OCI-LY1 (cell line): ENCODE data around the gene CLDN3.

Experiments used
- H2AFZ ChIP-seq: fragments of 200-600 bp; sonication (generic), shearing (Covaris generic); 2 replicates; pipeline ENCODE4 v1.6.0; 2014; ENCODE audit warnings: antibody characterized with exemption, mild to moderate bottlenecking, low read length
- H3F3A ChIP-seq: fragments of 200-600 bp; sonication (generic), shearing (Covaris generic); 2 replicates; pipeline ENCODE4 v1.6.0; 2014; ENCODE audit warnings: mild to moderate bottlenecking, antibody characterized with exemption, low read length, moderate library complexity; ENCODE audit not compliant: insufficient read depth
- H3K27ac ChIP-seq: fragments of 200-600 bp; sonication (generic); 2 replicates; pipeline ENCODE4 v1.5.1; 2014; ENCODE audit warnings: low read length, mixed run types, mild to moderate bottlenecking, low read depth; ENCODE audit not compliant: poor library complexity, severe bottlenecking
- H3K27me3 ChIP-seq: fragments of 200-600 bp; sonication (generic); 2 replicates; pipeline ENCODE4 v1.6.0; 2014; ENCODE audit warnings: antibody characterized with exemption, mild to moderate bottlenecking, low read length, moderate library complexity; ENCODE audit not compliant: insufficient read depth
- H3K36me3 ChIP-seq: fragments of 200-600 bp; sonication (generic); 2 replicates; pipeline ENCODE4 v1.6.1; 2014; ENCODE audit warnings: mild to moderate bottlenecking, antibody characterized with exemption, low read length, moderate library complexity, mixed read lengths; ENCODE audit not compliant: insufficient read depth
- H3K4me1 ChIP-seq: fragments of 200-600 bp; sonication (generic); 2 replicates; pipeline ENCODE4 v1.5.1; 2014; ENCODE audit warnings: mild to moderate bottlenecking, low read length, moderate library complexity; ENCODE audit not compliant: insufficient read depth, severe bottlenecking
- H3K4me2 ChIP-seq: fragments of 200-600 bp; sonication (generic), shearing (Covaris generic); 2 replicates; pipeline ENCODE4 v1.6.1; 2014; ENCODE audit warnings: low read length
- H3K4me3 ChIP-seq: fragments of 200-600 bp; sonication (generic); 2 replicates; pipeline ENCODE4 v1.5.1; 2014; ENCODE audit warnings: low read length, low read depth, mild to moderate bottlenecking, mixed read lengths; ENCODE audit not compliant: poor library complexity, severe bottlenecking
- H3K79me2 ChIP-seq: fragments of 200-600 bp; shearing (Covaris generic); 2 replicates; pipeline ENCODE4 v1.6.1; 2016; ENCODE audit warnings: mixed run types, low read length, mixed read lengths; ENCODE audit not compliant: insufficient read depth
- H3K9ac ChIP-seq: fragments of 200-600 bp; sonication (generic), shearing (Covaris generic); 2 replicates; pipeline ENCODE4 v1.6.1; 2014; ENCODE audit warnings: mild to moderate bottlenecking, low read length, mixed read lengths
- H3K9me2 ChIP-seq: fragments of 200-600 bp; sonication (generic), shearing (Covaris generic); 2 replicates; pipeline ENCODE4 v1.6.1; 2014; ENCODE audit warnings: low read depth, mild to moderate bottlenecking, low read length, mixed read lengths
- H3K9me3 ChIP-seq: fragments of 200-600 bp; shearing (Covaris generic); 2 replicates; pipeline ENCODE4 v1.6.1; 2014; ENCODE audit warnings: low read length, mixed read lengths
- H4K20me1 ChIP-seq: fragments of 200-600 bp; sonication (generic), shearing (Covaris generic); 2 replicates; pipeline ENCODE4 v1.6.0; 2016; ENCODE audit warnings: mild to moderate bottlenecking, low read length; ENCODE audit not compliant: insufficient read depth
- EZH2 ChIP-seq: fragments of 200-600 bp; sonication (generic), shearing (Covaris generic); IDR thresholded peaks from 2 replicates; pipeline ENCODE4 v1.8.0; 2017; ENCODE audit warnings: borderline replicate concordance, mixed run types, mild to moderate bottlenecking, antibody characterized with exemption, low read length, moderate library complexity, mixed read lengths
- TF ChIP-seq, protein P1 (sequence below): fragments of 200-600 bp; sonication (generic), shearing (Covaris generic); IDR thresholded peaks from 2 replicates; pipeline ENCODE4 v1.5.1; 2017; ENCODE audit warnings: mild to moderate bottlenecking, antibody characterized with exemption, low read length, moderate library complexity, mixed read lengths

CLDN3 gene

DNA sequence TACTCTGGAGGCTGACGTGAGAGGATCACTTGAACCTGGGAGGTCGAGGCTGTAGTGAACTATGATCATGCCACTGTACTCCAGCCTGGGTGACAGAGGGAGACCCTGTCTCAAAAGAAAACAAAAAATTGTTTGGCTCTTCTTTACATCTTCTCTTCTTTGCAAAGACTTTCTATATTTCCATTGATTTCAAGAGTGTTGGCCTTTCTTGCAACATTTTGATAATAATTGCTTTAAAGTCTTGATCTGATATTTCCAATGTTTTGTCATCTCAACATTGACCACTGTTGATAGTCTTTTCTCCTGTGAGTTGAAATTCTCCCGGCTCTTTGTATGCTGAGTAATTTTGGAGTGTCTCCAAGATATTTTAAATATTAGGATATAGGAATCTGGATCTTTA is 42.9 kb upstream of the CLDN3 start:
- no peak overlapping the region for H3K4me3 ChIP-seq
- peaks cover 3% of the 10 kb centered on the region; the same call in 1 of the 2 replicates for H3K27me3 ChIP-seq
- H3F3A ChIP-seq, result no peaks in the 10 kb centered on the region
- no peaks in the 10 kb centered on the region for H4K20me1 ChIP-seq
- no peak overlapping the region for H2AFZ ChIP-seq
- no peaks in the 10 kb centered on the region for H3K4me1 ChIP-seq
- no peak overlapping the region for H3K27ac ChIP-seq
- no peak overlapping the region for H3K9ac ChIP-seq
- no peak overlapping the region for H3K4me2 ChIP-seq
- no peaks in the 10 kb centered on the region for H3K36me3 ChIP-seq
- no peaks in the 10 kb centered on the region for H3K79me2 ChIP-seq
- H3K9me2 ChIP-seq, result no peaks in the 10 kb centered on the region
- TF ChIP-seq, protein P1, sequence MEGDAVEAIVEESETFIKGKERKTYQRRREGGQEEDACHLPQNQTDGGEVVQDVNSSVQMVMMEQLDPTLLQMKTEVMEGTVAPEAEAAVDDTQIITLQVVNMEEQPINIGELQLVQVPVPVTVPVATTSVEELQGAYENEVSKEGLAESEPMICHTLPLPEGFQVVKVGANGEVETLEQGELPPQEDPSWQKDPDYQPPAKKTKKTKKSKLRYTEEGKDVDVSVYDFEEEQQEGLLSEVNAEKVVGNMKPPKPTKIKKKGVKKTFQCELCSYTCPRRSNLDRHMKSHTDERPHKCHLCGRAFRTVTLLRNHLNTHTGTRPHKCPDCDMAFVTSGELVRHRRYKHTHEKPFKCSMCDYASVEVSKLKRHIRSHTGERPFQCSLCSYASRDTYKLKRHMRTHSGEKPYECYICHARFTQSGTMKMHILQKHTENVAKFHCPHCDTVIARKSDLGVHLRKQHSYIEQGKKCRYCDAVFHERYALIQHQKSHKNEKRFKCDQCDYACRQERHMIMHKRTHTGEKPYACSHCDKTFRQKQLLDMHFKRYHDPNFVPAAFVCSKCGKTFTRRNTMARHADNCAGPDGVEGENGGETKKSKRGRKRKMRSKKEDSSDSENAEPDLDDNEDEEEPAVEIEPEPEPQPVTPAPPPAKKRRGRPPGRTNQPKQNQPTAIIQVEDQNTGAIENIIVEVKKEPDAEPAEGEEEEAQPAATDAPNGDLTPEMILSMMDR, result no peak
- no peak for TF ChIP-seq EZH2
- H3K9me3 ChIP-seq, result no peaks in the 10 kb centered on the region

DNA sequence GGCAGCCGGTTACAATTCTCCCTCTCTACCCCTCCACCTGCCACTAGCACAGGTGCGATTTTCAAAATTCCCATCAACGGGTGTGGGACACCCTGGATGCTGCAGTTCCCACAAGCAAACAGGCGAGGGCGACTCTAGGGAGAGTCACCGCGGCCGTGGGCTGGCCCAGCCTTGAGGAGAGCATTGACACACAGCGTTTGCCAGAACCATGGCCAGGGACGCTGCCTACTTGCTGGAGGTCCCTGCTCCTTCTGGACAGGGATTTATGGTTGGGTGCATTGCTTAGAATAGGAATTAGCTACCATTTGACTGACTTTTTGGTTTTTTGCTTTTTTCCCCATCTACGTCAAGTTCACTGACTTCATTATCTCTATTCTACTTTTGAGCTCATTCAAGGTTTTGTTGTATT is 41.7 kb upstream of the CLDN3 start:
- no peaks in the 10 kb centered on the region for H3K4me1 ChIP-seq
- no peaks in the 10 kb centered on the region for H3K9me2 ChIP-seq
- H3K36me3 ChIP-seq, result no peaks in the 10 kb centered on the region
- no peak for TF ChIP-seq EZH2
- TF ChIP-seq, protein P1, result peak; percentile 85
- H3K9me3 ChIP-seq, result no peaks in the 10 kb centered on the region
- H3K4me2 ChIP-seq, result no peak overlapping the region
- no peaks in the 10 kb centered on the region for H3K79me2 ChIP-seq
- H3K27ac ChIP-seq, result no peak overlapping the region
- no peak overlapping the region for H2AFZ ChIP-seq
- H3K9ac ChIP-seq, result no peak overlapping the region
- no peaks in the 10 kb centered on the region for H4K20me1 ChIP-seq
- no peaks in the 10 kb centered on the region for H3F3A ChIP-seq
- H3K4me3 ChIP-seq, result no peak overlapping the region
- H3K27me3 ChIP-seq, result peaks cover 3% of the 10 kb centered on the region; the same call in 1 of the 2 replicates

DNA sequence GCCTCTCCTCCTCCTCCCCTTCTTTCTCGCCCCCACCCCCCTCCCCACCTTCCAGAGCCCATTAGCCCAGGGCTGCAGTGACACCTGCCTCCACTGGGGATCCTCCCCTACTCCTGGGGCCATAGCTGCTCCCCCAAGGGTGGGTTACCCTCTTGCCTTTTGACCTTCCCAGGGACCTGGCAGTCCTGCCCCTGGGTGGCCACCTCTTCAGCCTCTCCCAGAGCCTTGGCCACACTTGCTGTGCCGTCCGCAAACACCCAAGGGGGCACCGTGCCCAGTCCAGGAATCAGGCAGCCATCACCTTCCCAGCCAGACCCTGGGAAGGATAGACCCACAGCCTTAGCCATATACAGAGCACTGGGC is 40.9 kb upstream of the CLDN3 start:
- Histone ChIP-seq H3K27me3 (peaks cover 3% of the 10 kb centered on the region; the same call in 1 of the 2 replicates), H3K36me3 (no peaks in the 10 kb centered on the region), H3K9ac (no peak overlapping the region), H3K4me3 (no peak overlapping the region), H3K79me2 (no peaks in the 10 kb centered on the region), H3K4me1 (no peaks in the 10 kb centered on the region), H3K4me2 (no peak overlapping the region), H2AFZ (no peak overlapping the region), H3K9me3 (no peaks in the 10 kb centered on the region), H3K9me2 (no peaks in the 10 kb centered on the region), H4K20me1 (no peaks in the 10 kb centered on the region), H3F3A (no peaks in the 10 kb centered on the region), H3K27ac (no peak overlapping the region)
- no peak for TF ChIP-seq EZH2
- TF ChIP-seq, protein P1, result no peak
